H1 (cell line): ENCODE results near the gene TDRD3. TPM values are rescaled to one million over a fixed set of nuclear protein-coding genes. Genes with fewer than 3 reads are reported as not detected.

Experiments
- CTCF ChIA-PET: fragments of 300-600 bp; sonication (Branson Sonifier 250); formaldehyde crosslinking; loops from one replicate; lab custom pipeline; 2021; ENCODE audit not compliant: partially characterized antibody; lab: Charles Lee
- POLR2A ChIA-PET: fragments of 300-600 bp; sonication (Branson Sonifier 250); formaldehyde crosslinking; loops from one replicate; lab custom pipeline; 2021; ENCODE audit warnings: inconsistent platforms; ENCODE audit not compliant: partially characterized antibody; lab: Charles Lee
- DNase-seq, 2 experiments: peaks; one replicate each; pipeline versions ENCODE4 v3.0.0 to v3.0.0-alpha.2; 2010 to 2022; ENCODE audit warnings: low spot score in 2 of 2, low read depth in 1 of 2, mixed read lengths in 1 of 2
- FAIRE-seq: peaks from 2 replicates; lab custom pipeline; 2011; peaks lifted over from hg19 to GRCh38; lab: Jason Lieb, UNC
- H2AFZ ChIP-seq: 2 replicates; pipeline ENCODE4 v1.8.1; 2012; ENCODE audit warnings: low read length, inconsistent platforms
- H2AK5ac ChIP-seq: 2 replicates; pipeline ENCODE4 v1.6.1; 2013; ENCODE audit warnings: low read depth, low read length
- H2BK120ac ChIP-seq: replicated peaks from 2 replicates; pipeline ENCODE3; 2013; ENCODE audit warnings: low read depth, low read length, inconsistent platforms
- H2BK12ac ChIP-seq: 2 replicates; pipeline ENCODE4 v1.6.1; 2013; ENCODE audit warnings: low read depth, low read length
- H2BK15ac ChIP-seq: 2 replicates; pipeline ENCODE4 v1.6.1; 2013; ENCODE audit warnings: low read length
- H2BK20ac ChIP-seq: 2 replicates; pipeline ENCODE4 v1.6.1; 2013; ENCODE audit warnings: low read length
- H2BK5ac ChIP-seq: 2 replicates; pipeline ENCODE4 v1.6.1; 2013; ENCODE audit warnings: low read depth, low read length
- H3K14ac ChIP-seq: 2 replicates; pipeline ENCODE4 v1.6.1; 2013; ENCODE audit warnings: inconsistent platforms; ENCODE audit not compliant: insufficient read length
- H3K18ac ChIP-seq: 2 replicates; pipeline ENCODE4 v1.6.1; 2013; ENCODE audit warnings: low read length; ENCODE audit errors: extremely low read depth
- H3K23ac ChIP-seq: 2 replicates; pipeline ENCODE4 v1.6.1; 2013; ENCODE audit warnings: inconsistent platforms; ENCODE audit not compliant: insufficient read length
- H3K23me2 ChIP-seq: 2 replicates; pipeline ENCODE4 v1.6.1; 2013; ENCODE audit warnings: low read depth, low read length
- H3K27ac ChIP-seq: 2 replicates; pipeline ENCODE4 v1.6.1; 2011; ENCODE audit warnings: low read depth, low read length, inconsistent platforms
- H3K27me3 ChIP-seq, 4 experiments: replicated peaks in 1 of 4; 1 replicate in 1 of 4; 2 replicates in 3 of 4; pipeline versions ENCODE4 v1.6.1 to v1.8.1; 2011 to 2013; ENCODE audit warnings: low read length in 3 of 4, mild to moderate bottlenecking in 3 of 4, inconsistent platforms in 2 of 4, mixed read lengths in 2 of 4, moderate library complexity in 1 of 4; ENCODE audit not compliant: control insufficient read depth in 3 of 4, insufficient read depth in 3 of 4; ENCODE audit errors: extremely low read depth in 1 of 4
- H3K36me3 ChIP-seq, 4 experiments: 2 replicates each; pipeline versions ENCODE4 v1.6.1 to v1.8.1; 2011 to 2013; ENCODE audit warnings: mild to moderate bottlenecking in 4 of 4, low read length in 3 of 4, moderate library complexity in 2 of 4, control low read depth in 1 of 4, inconsistent platforms in 1 of 4; ENCODE audit not compliant: insufficient read depth in 4 of 4, control insufficient read depth in 2 of 4
- H3K4ac ChIP-seq: replicated peaks from 2 replicates; pipeline ENCODE3; 2013; ENCODE audit warnings: low read length, low read depth, mixed read lengths, inconsistent platforms; ENCODE audit not compliant: insufficient read length
- H3K4me1 ChIP-seq, 4 experiments: replicated peaks in 1 of 4; 1 replicate in 1 of 4; 2 replicates in 3 of 4; pipeline versions ENCODE4 v1.6.1 to v1.8.1; 2011 to 2013; ENCODE audit warnings: low read length in 3 of 4, inconsistent platforms in 2 of 4, mixed read lengths in 1 of 4; ENCODE audit not compliant: insufficient read depth in 4 of 4, control insufficient read depth in 3 of 4
- H3K4me2 ChIP-seq, 2 experiments: 2 replicates each; pipeline versions ENCODE4 v1.6.1 to v1.8.1; 2011 to 2013; ENCODE audit warnings: low read depth in 2 of 2, low read length in 2 of 2, control low read depth in 1 of 2, inconsistent platforms in 1 of 2, mild to moderate bottlenecking in 1 of 2; ENCODE audit not compliant: insufficient read depth in 1 of 2
- H3K4me3 ChIP-seq, 4 experiments: fragments of 200-600, 300-600 bp in 1 of 4; sonication (generic), shearing (Covaris generic), sonication (Bioruptor Twin) in 1 of 4; 2 replicates each; pipeline versions ENCODE4 v1.5.1 to v1.8.1; 2011 to 2016; ENCODE audit warnings: low read length in 4 of 4, low read depth in 3 of 4, control low read depth in 2 of 4, inconsistent platforms in 2 of 4, mild to moderate bottlenecking in 2 of 4, mixed read lengths in 1 of 4, moderate library complexity in 1 of 4; ENCODE audit not compliant: insufficient read depth in 2 of 4; ENCODE audit errors: extremely low read depth in 1 of 4
- H3K56ac ChIP-seq: replicated peaks from 2 replicates; pipeline ENCODE3; 2013; ENCODE audit warnings: low read depth, mild to moderate bottlenecking, mixed read lengths, low read length, inconsistent platforms; ENCODE audit not compliant: insufficient read length
- H3K79me1 ChIP-seq: 2 replicates; pipeline ENCODE4 v1.6.1; 2013; ENCODE audit warnings: low read depth, low read length, control low read depth
- H3K79me2 ChIP-seq, 2 experiments: 2 replicates each; pipeline versions ENCODE4 v1.6.1 to v1.8.1; 2012 to 2013; ENCODE audit warnings: low read length in 2 of 2, mild to moderate bottlenecking in 2 of 2, inconsistent platforms in 1 of 2; ENCODE audit not compliant: insufficient read depth in 2 of 2, control insufficient read depth in 1 of 2
- H3K9ac ChIP-seq, 4 experiments: replicated peaks in 1 of 4; 1 replicate in 1 of 4; 2 replicates in 3 of 4; pipeline versions ENCODE4 v1.6.1 to v1.8.1; 2011 to 2013; ENCODE audit warnings: low read depth in 3 of 4, low read length in 3 of 4, control low read depth in 2 of 4, mild to moderate bottlenecking in 2 of 4, moderate library complexity in 2 of 4, inconsistent platforms in 1 of 4; ENCODE audit errors: extremely low read depth in 1 of 4
- H3K9me3 ChIP-seq, 2 experiments: 2 replicates each; pipeline versions ENCODE4 v1.6.1 to v1.8.1; 2012 to 2013; ENCODE audit warnings: mild to moderate bottlenecking in 2 of 2, moderate library complexity in 2 of 2, control low read depth in 1 of 2, inconsistent platforms in 1 of 2, low read depth in 1 of 2, low read length in 1 of 2, mixed read lengths in 1 of 2; ENCODE audit not compliant: insufficient read depth in 2 of 2
- H4K20me1 ChIP-seq, 2 experiments: replicated peaks in 1 of 2; 2 replicates each; pipeline versions ENCODE3 to v1.8.1; 2011 to 2013; ENCODE audit warnings: inconsistent platforms in 2 of 2, low read length in 2 of 2, mild to moderate bottlenecking in 1 of 2; ENCODE audit not compliant: insufficient read depth in 2 of 2, control insufficient read depth in 1 of 2
- H4K5ac ChIP-seq: 2 replicates; pipeline ENCODE4 v1.6.1; 2013; ENCODE audit warnings: low read length, low read depth, mixed read lengths, inconsistent platforms; ENCODE audit not compliant: insufficient read length
- H4K8ac ChIP-seq: 2 replicates; pipeline ENCODE4 v1.8.0; 2013; ENCODE audit warnings: mild to moderate bottlenecking, moderate library complexity, low read length, inconsistent platforms; ENCODE audit not compliant: insufficient read depth; ENCODE audit errors: extremely low read depth
- H4K91ac ChIP-seq: replicated peaks from 2 replicates; pipeline ENCODE3; 2013; ENCODE audit warnings: low read length, mixed read lengths, inconsistent platforms; ENCODE audit not compliant: insufficient read length
- GABPA ChIP-seq: IDR thresholded peaks from 2 replicates; pipeline ENCODE4 v1.6.1; 2011; ENCODE audit warnings: mild to moderate bottlenecking, low read length, moderate library complexity, borderline replicate concordance; ENCODE audit not compliant: insufficient read depth
- TCF12 ChIP-seq: IDR thresholded peaks from 2 replicates; pipeline ENCODE4 v1.6.1; 2011; ENCODE audit warnings: low read depth, mild to moderate bottlenecking, low read length
- YY1 ChIP-seq: IDR thresholded peaks from 2 replicates; pipeline ENCODE4 v1.6.1; 2011; ENCODE audit warnings: low read depth, mild to moderate bottlenecking, low read length
- WGBS, 2 experiments: shearing (Covaris generic) in 1 of 2; methylation state at CpG; one replicate each; pipeline versions ENCODE4 v1.1.6 to v1.1.7; 2013 to 2015; ENCODE audit warnings: low lambda C conversion rate in 2 of 2, mixed read lengths in 2 of 2, inconsistent platforms in 1 of 2, low coverage in 1 of 2, missing lambda C conversion rate in 1 of 2; ENCODE audit not compliant: insufficient replicate concordance in 2 of 2, insufficient coverage in 1 of 2, insufficient read length in 1 of 2; ENCODE audit errors: extremely low coverage in 1 of 2, missing lambda C conversion rate in 1 of 2; 5-methylcytosine and 5-hydroxymethylcytosine counted together
- polyA plus RNA-seq, 7 experiments: library from polyadenylated mRNA; depleted of rRNA in 3 of 7; stranded (reverse) in 5 of 7; unstranded in 2 of 7; fragments of >200 nt in 5 of 7; fragments of 200-250 nt in 2 of 7; gene quantifications; 1 replicate in 5 of 7; 2 replicates in 1 of 7; 4 replicates in 1 of 7; pipeline versions ENCODE4 v1.2.1 to v1.2.3, GENCODE V29; 2011 to 2013; ENCODE audit warnings: missing spikeins in 2 of 7, mixed read lengths in 2 of 7
- total RNA-seq: library from RNA; stranded (reverse); fragmentation: NEBNext Ultra II Directional; extraction: Animal tissue kit (Norgen Biotek cat#: 25700); gene quantifications from 2 replicates; pipeline ENCODE4 v1.2.1, GENCODE V29; 2021

TDRD3 gene
- total and polyA plus RNA-seq, 2 of the 8 experiments (the other 6 are each of a cell fraction or from before 2014, with no cell fraction given), result 2.5 to 14.7 TPM

DNA sequence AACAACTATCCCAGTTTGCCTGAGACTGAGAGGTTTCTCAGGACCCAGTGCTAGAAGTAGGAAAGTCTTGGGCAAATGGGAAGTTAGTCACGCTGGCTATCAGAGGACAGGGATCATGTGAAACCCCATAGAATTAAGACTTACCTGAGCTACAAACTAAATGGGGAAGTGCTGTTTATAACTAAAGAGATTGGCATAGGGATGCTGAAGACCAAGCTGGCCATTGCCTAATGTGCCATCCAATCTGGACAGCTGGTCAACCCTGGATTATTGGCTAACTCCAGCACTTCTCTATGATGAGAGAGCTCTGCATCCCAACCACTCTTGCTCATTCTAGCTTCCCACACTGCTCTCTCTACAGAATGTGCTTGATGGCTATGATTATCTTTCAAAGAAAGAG lies 216.1 kb downstream of the TDRD3 start:
- no peak for FAIRE-seq
- H3K18ac ChIP-seq, result no peak overlapping the region
- H3K23me2 ChIP-seq, result no peaks in the 10 kb centered on the region
- no peak overlapping the region for H3K23ac ChIP-seq
- H3K4me2 ChIP-seq, result no peak overlapping the region
- H3K79me1 ChIP-seq, result no peaks in the 10 kb centered on the region
- H4K91ac ChIP-seq, result no peak overlapping the region
- H3K36me3 ChIP-seq, result no peaks in the 10 kb centered on the region
- H2BK15ac ChIP-seq, result no peak overlapping the region
- H4K8ac ChIP-seq, result no peak overlapping the region
- no peaks in the 10 kb centered on the region for H3K9me3 ChIP-seq
- H4K20me1 ChIP-seq, result no peaks in the 10 kb centered on the region
- H3K14ac ChIP-seq, result no peak overlapping the region
- WGBS, 2 experiments, result 94% methylated on average over 1 of the region's 1 CpG; no CpG with 5 or more reads in 1 of the 2 experiments
- no peak overlapping the region for H3K27ac ChIP-seq
- H3K4ac ChIP-seq, result no peak overlapping the region
- H3K9ac ChIP-seq, result no peak overlapping the region
- no peak overlapping the region for H2BK12ac ChIP-seq
- H2BK120ac ChIP-seq, result no peak overlapping the region
- H2AFZ ChIP-seq, result peak overlapping the region; percentile 81; the same call in 1 of the 2 replicates
- H4K5ac ChIP-seq, result no peak overlapping the region
- H3K27me3 ChIP-seq, result no peaks in the 10 kb centered on the region
- ChIA-PET POLR2A (interaction anchor here (1.1 kb wide), 1 partner anchor 26 kb away, joined by 3 read pairs; no protein-coding TSS in a partner anchor), CTCF (interaction anchor here (0.7 to 3.9 kb wide), 14 partner anchors 11 to 165 kb away, joined by 3 to 29 read pairs (median 4); no protein-coding TSS in a partner anchor)
- peaks cover 0 to 4% (median 0%) of the 10 kb centered on the region in 4 experiments; a peak in 2 of 7 replicates for H3K4me1 ChIP-seq
- no peaks in the 10 kb centered on the region for H3K79me2 ChIP-seq
- H3K56ac ChIP-seq, result no peak overlapping the region
- no peak for DNase-seq
- H2BK5ac ChIP-seq, result no peak overlapping the region
- no peak overlapping the region for H2AK5ac ChIP-seq
- no peak overlapping the region for H3K4me3 ChIP-seq
- H2BK20ac ChIP-seq, result no peak overlapping the region
- TF ChIP-seq YY1 (no peak), TCF12 (no peak), GABPA (no peak)
